NCI-H2227 treated with DMSO at 0.1 percent for 48 hours (cell line): ENCODE data around the gene HSFX2.
"Not testable (repeated sequence)": the region's sequence is repeated elsewhere in the genome, so short reads cannot be mapped to it uniquely, and the experiment has no call there.

Source experiments
- DNase-seq: peaks from one replicate; lab custom pipeline; 2025; lab: John Stamatoyannopoulos, UW

The HSFX2 gene

DNA sequence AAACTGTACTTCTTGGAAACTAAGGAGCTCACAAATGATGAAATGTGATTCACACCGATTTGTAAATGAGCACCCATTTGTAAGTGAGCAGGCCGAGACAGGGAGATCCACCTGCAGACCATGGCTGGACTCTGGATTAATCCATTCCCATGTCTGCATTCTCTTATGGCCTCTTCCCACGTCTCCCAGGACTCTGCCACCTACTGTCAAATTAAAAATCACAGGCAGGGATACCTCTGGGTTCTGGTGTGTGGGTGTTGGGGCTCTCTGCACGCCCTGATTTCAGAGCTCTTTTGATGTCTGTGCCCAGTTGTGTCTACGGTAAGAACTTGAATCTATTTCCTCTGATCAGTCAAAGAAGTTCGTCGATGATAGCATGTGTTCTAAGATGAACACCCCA is 4.1 kb downstream of the HSFX2 start:
- DNase-seq, result not testable (repeated sequence)

DNA sequence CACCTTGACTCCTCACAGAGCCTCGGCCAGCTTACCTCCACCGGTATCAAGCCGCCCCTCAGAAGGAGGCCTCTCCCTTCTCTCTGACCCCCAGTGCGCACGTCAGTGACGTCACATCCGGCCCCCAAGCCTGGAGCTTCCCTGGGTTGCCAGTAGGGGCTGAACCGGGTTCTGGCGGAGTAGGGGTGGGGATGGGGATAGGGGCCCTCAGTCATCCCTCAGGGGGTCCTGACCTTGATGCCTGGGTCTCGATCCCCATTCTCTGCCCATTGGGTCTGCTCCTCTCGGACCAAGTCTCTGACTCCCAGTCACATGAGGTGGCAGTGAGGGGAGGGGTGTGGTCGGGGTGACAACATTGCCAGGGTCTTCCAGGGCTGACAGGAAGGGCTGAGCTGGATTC is 7.8 kb downstream of the HSFX2 start, which contains the start of gene MAGEA9B:
Gene MAGEA9B, minus strand, starts transcription at position 101 of the 400 bp plus-strand sequence. CDS start 4,280 bp downstream, outside the sequence.
- not testable (repeated sequence) for DNase-seq

DNA sequence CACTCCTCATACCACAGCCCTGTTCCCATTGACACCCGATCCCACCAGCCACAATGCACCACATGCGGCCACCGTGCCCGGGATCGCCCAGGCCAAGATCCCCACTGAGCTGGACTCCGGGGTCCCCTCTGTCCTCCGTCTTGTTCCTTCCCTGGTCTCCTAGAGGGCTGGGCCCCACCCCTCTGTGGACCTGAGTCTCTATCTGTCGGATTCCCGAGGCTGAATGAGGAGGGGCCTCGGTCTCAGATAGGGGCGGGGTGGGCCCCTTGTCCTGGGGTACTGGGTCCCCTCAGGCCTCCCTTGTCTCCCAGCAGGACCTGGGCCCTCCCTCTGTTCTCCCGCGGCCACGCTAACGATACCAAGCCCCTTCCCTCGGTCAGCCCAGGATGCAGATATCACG is 9.5 kb downstream of the HSFX2 start:
- not testable (repeated sequence) for DNase-seq

DNA sequence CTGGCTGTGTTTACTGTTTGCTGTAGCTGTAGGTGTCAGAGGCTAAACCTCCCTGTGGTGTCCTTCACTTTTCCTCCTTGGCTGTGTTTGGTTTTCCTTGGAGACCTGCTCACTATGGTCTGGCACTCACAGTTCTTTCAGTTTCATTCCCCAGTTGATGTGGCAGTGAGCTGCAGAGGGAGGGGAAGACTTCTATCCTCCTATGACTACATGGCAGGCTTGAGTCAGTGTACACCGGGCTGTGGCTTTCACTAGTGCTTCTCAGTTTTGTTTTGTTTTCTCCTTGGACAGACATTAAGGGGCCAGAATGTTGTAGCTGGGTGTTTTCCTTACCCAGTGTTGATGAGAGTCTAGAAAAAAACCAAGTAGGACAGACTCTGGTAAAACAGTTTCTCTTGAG is 21.7 kb downstream of the HSFX2 start:
- DNase-seq, result not testable (repeated sequence)

DNA sequence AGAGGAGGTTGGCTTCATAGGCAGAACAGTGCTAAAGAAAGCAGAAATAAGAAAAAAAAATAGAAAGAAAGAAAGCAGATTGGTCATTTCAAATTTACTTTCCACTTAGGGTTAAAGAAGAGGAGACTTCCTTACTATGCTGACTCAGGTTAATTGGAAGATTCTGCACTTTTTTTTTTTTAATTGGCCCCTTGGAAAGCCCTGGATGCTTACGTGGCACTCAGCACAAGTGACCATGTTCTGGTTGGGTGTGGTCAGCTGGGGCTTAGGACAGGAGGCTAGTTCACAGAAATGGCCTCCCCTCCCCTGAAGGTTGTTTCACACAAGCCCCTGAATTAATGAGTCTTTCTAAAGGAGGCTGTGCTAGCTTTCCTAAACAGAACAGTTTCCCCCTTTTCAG is 22.4 kb downstream of the HSFX2 start:
- DNase-seq, result no peak

DNA sequence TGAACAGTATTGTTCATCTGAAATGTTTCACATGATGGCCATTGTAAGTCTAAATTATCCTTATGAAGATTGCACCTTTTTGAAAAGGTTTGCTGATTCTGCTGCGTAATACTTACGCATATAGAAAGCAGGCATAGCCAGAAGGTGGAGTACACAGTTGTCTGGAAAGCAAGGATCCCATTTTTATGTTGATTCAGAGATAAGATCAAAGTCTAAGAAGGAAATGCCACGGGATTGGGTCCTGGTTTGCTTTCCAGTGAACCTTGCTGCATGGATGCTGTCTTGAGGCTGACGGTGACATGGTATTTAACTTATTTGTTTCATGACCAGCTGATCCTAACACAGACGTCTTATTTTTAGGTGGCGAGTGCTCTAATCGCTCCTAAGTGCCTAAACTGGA is 23.3 kb downstream of the HSFX2 start:
- no peak for DNase-seq

DNA sequence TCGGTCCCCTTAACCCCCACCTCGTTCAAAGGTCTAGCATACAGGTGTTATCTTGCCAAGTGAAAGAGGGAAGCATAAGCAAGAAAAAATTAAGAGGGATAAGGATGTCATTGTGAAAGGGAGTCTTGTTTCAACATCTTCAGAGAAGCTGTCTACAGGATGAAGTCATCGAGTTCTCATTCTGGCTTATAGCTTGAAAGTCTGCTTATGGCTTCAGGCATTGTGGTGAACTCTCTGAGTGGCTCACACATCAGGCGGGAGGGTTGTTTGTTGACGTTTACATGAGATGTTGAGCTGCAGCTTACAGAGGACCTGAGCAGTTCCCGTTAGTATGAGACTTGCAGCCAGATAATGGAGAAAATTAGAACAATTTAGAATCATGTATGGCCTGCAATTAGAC is 24.4 kb downstream of the HSFX2 start:
- no peak for DNase-seq

DNA sequence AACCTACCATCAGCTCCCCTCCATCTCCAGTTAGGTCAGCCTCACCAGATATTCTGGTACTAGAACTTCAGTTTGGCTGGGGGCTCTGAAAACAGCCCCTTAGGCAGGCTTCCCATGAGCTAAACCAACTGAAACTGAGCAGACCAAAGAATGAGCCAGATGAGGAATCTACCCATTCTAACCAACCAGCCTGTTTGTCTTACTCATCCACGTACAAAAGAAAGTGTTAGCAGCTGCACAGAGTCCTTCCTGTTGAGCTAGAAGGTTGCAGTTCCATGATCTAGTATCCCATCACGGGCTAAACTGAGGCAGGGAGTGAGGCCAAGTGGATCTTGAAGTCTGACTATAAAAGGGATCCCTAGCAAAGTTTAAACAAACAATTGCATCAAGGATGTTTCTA is 25.3 kb downstream of the HSFX2 start:
- DNase-seq, result no peak

DNA sequence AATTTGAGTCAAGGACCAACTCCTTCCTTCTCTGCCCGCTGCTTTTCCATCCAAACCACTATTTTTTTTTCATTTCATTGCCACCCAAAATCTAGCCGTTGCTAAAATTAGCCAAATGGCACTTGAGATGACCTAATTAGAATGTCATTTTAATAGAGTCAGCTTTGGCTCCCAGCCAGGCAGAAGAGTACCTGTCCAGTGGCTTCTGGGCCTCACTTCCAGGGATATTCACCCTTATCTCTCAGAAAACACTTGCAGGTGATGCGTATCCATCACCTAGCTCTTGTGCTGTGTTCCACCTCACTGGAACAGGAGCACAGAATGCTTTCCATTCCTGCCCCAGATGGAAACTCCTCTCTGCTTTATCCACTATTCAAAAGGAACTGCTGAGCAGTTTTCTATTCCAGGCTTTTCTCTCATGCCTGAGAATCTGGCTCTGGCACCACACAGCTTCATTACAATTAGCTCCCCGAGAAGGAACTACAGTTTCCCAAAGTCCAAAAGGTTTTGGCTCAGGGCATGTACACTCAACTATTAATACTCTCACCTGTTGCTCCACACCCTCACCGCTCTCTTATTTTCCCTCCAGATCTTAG is 26.3 kb downstream of the HSFX2 start:
- DNase-seq, result no peak

DNA sequence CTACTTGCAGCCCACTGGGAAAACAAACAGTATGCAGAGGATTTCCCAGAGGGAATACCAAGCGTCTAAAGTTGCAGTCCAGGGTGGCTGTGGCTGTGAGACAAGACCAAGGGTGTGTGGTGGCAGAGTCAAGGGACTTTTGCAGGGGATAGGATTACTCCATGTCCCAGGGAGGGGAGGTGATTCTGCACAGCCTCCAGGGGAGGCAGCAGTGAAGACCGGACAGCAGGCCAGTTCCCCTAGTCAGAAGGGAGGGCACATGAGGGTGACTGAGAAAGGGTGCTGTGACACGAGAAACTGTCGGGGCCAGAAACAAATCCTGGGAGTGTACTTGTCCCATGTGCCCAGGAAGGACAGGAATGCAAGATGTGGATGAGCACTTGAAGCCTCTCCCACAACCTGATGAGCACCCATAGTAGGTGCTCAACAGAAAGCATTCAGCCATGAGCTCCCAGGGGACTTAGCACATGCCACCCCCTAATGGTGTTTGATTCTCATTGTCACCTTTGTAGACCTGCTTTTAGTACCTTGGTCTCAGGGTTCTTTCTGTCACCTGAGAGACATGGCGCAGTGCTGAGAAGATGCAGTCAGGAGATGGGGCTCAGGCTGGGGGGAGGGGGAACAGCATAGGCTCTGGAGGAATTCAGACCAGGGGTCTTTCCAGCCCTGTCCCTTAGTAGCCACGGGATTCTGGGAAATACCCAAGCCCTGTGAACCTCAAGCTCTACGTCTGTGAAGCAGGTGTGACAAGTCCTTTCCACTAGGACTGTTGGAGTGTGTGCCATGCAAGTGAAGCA is 27.3 kb downstream of the HSFX2 start:
- no peak for DNase-seq

DNA sequence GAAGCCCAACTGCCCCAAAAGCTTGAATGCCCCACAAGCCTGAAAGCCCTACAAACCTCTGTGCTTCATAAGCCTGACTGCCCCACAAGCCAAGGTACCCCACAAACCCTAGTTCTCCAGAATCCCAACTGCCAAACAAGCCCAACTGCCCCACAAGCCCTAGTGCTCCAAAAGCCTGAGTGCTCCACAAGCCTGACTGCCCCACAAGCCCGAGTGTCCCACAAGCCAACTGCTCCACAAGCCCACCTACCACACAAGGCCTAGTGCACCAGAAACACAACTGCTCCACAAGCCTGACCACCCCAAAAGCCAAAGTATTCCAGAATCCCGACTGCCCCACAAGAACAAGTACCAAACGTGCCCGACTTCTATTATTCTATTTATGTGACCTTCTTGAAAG is 31.8 kb downstream of the HSFX2 start:
- DNase-seq, result no peak

DNA sequence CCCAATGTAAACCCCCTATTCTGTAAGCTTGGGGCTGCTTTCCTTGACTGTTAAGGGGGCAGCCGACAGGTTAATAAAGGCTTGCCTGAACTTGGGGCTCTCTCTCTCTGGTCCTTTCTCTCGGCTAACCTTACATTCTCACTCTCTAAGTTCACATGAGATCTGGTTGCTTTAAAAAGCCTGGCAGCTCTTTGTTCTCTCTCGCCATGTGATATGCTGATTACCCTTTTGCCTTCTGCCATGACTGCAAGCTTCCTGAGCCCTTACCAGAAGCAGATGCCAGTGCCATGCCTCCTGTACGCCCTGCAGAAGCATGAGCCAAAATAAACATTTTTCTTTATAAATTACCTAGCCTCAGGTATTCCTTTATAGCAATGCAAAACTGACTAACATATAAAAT is 39.9 kb downstream of the HSFX2 start:
- not testable (repeated sequence) for DNase-seq

DNA sequence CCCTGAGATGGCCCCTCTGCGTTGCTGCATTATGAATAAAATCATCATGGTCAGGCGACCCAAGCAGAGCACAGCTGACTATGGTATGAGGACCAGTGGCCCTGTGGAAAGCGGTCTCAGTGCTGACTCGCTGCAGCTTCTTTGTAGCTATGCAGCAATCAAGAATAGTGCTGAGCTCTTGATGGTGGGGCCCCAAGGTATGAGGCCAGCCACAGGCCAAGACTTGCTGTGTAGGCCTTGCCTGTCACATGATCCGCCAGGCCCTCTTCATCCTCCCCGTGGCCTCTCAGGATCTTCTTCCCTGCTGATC is 43.2 kb downstream of the HSFX2 start:
- not testable (repeated sequence) for DNase-seq

DNA sequence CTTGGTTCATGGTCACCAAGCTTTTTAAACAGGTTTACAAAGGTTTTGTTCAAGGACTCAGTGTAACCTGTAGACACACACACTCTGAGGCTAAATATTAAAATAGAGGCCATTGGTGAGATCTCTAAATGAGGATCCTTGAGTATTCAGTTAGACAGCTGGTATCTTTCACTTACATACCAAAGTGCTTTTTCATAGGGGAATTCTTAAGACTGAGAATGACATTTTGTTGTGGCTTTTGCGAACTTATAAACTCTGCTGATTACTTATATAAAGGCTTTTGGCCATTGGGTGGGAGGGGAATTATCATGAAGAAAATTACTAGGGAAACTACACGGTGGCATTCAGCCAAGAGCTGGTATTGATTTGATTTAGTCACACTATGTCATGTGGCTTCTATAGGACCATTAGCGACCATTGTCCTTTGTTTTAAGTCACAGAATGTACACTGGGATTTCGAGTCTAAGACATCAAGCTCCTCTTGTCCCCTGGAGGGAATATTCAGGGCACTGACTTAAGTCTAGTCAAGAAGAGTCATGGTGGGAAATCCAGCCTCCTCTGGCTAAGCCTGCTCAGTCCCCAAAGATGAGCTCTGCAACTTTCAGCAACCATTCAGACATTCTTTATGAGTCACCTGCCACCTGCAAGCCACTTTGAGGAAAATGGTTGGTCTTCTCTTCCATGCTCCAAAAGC is 43.7 kb downstream of the HSFX2 start:
- DNase-seq, result not testable (repeated sequence)

DNA sequence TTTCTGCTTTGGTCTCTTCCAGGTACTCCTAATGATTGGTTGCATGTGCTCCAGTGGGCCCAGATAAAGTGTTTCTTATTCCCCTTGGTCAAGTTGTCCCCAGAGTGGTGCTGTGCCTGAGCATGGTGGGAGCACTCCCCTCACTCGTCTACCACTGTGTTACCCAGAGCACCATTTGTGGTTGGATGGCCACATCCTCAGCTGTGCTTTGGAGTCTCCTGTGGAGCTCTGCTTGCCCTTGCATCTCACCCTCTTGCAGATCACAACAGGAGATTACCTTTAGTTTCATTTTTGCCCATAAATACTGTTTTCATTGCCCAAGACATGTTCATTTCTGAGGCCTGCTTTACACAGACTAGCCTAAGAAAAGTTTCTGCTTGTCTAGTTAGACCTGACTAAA is 44.7 kb downstream of the HSFX2 start:
- not testable (repeated sequence) for DNase-seq

DNA sequence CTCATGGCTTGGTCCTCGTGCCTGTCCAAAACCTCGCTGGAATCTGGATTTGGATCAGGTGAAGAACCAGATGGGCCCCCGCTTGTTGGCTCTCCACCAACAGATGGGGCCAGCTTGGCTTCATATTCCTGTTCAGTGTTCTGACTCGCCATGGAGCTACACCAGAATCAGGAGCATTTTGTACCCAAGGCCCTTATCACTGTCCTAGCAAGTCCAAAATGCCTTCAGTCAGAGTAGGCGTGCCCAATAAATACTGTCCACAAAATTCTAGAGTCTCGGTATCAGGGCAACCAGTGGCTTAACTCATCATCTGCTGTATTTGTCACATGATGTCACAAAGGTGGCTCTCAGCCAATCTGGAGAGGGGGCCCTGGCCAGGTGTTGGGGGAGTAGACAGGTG is 45.4 kb downstream of the HSFX2 start, which contains the start of gene HSFX3:
Gene HSFX3, minus strand, starts transcription at position 224 of the 400 bp plus-strand sequence. Its CDS starts 72 bp downstream, at position 152.
- not testable (repeated sequence) for DNase-seq

DNA sequence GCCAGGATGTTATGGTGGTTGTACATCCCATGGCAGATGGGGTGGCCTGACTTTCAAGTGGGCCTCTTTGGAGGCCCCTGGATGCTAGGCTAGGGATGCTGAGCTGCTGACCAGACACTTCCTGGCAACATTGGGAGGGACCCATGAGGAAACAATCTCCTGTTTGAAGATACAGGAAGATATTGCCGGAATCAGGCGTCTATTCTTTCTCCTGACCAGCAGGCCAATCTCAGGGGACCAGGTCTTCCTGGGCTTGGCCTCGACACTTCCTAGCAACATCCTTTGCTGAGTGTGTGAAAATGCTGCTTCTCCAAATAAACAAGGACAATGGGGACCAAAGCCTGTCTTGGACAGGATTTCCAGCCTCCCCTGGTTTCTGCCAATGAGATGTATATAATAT is 47.3 kb downstream of the HSFX2 start:
- not testable (repeated sequence) for DNase-seq

DNA sequence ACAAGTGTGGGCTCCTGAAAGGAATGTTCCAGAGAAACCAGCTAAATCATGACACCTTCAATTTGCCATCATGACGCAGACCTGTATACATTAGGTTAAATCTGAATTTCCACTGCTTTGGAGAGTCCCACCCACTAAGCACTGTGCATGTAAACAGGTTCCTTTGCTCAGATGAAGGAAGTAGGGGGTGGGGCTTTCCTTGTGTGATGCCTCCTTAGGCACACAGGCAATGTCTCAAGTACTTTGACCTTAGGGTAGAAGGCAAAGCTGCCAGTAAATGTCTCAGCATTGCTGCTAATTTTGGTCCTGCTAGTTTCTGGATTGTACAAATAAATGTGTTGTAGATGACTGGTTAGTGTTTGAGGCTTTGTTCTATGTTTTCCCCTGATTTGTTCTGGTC is 48.2 kb downstream of the HSFX2 start:
- not testable (repeated sequence) for DNase-seq

DNA sequence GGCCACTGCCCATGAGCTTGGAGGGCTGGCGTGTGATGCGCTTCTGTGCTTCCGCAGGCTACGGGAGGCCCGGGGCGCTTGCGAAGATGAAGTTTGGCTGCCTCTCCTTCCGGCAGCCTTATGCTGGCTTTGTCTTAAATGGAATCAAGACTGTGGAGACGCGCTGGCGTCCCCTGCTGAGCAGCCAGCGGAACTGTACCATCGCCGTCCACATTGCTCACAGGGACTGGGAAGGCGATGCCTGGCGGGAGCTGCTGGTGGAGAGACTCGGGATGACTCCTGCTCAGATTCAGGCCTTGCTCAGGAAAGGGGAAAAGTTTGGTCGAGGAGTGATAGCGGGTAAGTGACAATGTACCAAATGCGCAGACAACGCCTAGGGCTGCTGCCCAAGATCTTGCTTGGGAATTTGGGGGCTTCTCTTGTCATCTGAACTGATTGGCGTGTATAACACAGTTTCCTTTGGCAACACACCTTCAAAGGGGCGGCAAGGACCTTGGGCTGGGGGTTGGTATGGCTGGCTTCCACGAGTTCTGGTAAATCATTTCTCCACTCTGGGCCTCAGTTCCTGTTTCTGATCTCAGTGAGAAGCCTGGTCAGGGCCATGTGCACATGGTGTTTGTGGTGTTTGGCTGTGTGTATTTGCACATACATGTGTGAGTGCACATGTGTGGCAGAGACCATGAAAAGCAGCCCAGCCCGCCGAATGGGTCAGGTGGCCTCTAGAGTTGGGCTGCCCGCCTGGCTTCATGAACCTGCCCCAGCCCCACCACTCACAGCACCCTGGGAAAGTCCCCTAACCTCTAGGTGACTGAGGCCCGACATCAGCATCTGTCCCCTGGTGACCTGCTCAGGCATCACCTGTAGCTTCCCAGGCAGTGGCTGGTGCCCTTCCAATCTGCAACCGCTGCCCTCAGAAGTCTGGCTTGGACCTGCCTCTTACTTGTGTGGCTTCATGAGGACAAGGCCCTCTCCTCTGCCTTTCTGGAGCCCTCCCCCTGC is 49.3 kb downstream of the HSFX2 start:
- not testable (repeated sequence) for DNase-seq
